GM21786 (cell line): ENCODE data around the gene TMTC2.

Experiments
- ATAC-seq: cut with Tn5 transposase; IDR thresholded peaks from one replicate; pipeline ENCODE4 v1.9.1; 2021; ENCODE audit not compliant: unreplicated experiment

The TMTC2 gene

GRCh38 chr12:82874945-82875344 lies 188.2 kb downstream of the TMTC2 start:
- ATAC-seq, result no peak

- no peak for ATAC-seq
Observed at GRCh38 chr12:82876075-82876474, 189.4 kb downstream of the TMTC2 start.

- ATAC-seq, result no peak
Observed at GRCh38 chr12:82877963-82878362, 191.3 kb downstream of the TMTC2 start.

- no peak for ATAC-seq
Observed at GRCh38 chr12:82880442-82880901, 193.8 kb downstream of the TMTC2 start.

- no peak for ATAC-seq
Observed at GRCh38 chr12:82883394-82884355, 197.0 kb downstream of the TMTC2 start.

GRCh38 chr12:82886671-82887340 lies 200.1 kb downstream of the TMTC2 start:
- no peak for ATAC-seq

- ATAC-seq, result no peak
Observed at GRCh38 chr12:82893896-82894295, 207.2 kb downstream of the TMTC2 start.

GRCh38 chr12:82896277-82896676 lies 209.6 kb downstream of the TMTC2 start:
- ATAC-seq, result no peak

- no peak for ATAC-seq
Observed at GRCh38 chr12:82896979-82897378, 210.3 kb downstream of the TMTC2 start.

- no peak for ATAC-seq
Observed at GRCh38 chr12:82898441-82898840, 211.7 kb downstream of the TMTC2 start.

GRCh38 chr12:82904219-82904790 lies 217.6 kb downstream of the TMTC2 start:
- ATAC-seq, result no peak

- no peak for ATAC-seq
Observed at GRCh38 chr12:82910246-82910893, 223.7 kb downstream of the TMTC2 start.

- ATAC-seq, result no peak
Observed at GRCh38 chr12:82912406-82912805, 225.7 kb downstream of the TMTC2 start.

- no peak for ATAC-seq
Observed at GRCh38 chr12:82919388-82920054, 232.8 kb downstream of the TMTC2 start.

GRCh38 chr12:82923935-82924334 lies 237.2 kb downstream of the TMTC2 start:
- ATAC-seq, result no peak

GRCh38 chr12:82926630-82927029 lies 239.9 kb downstream of the TMTC2 start:
- no peak for ATAC-seq

- no peak for ATAC-seq
Observed at GRCh38 chr12:82930301-82930700, 243.6 kb downstream of the TMTC2 start.

GRCh38 chr12:82931349-82932116 lies 244.8 kb downstream of the TMTC2 start:
- no peak for ATAC-seq

- ATAC-seq, result no peak
Observed at GRCh38 chr12:82937151-82937550, 250.4 kb downstream of the TMTC2 start.

- ATAC-seq, result no peak
Observed at GRCh38 chr12:82942521-82942920, 255.8 kb downstream of the TMTC2 start.
